Measurements from ENCODE around the gene JSRP1. TPM values are rescaled to one million over a fixed set of nuclear protein-coding genes. Genes with fewer than 3 reads are reported as not detected.

Gene JSRP1
- total RNA-seq, 1 donor from 2014 or later, result 0.42 TPM

GRCh38 chr19:2289714-2290435 lies 33.7 kb upstream of the JSRP1 start:
- Mint-ChIP-seq H3K27me3 (ENCODE audit: low read depth) (peaks cover 13% of the 10 kb centered on the region), H3K9me3 (ENCODE audit: low read depth) (no peaks in the 10 kb centered on the region), H3K4me1 (ENCODE audit: low read depth) (peaks cover 17% of the 10 kb centered on the region), H3K4me3 (ENCODE audit: unreplicated experiment) (peak overlapping the region; percentile 57), H3K36me3 (ENCODE audit: low read depth) (no peaks in the 10 kb centered on the region), H3K27ac (ENCODE audit: unreplicated experiment) (no peak overlapping the region)
- TF ChIP-seq CTCF (IDR thresholded peaks at IDR 0.05), result no peak
- DNase-seq (ENCODE audit: low spot score), result no peak

GRCh38 chr19:2288818-2289713 lies 32.8 kb upstream of the JSRP1 start:
- no peak for DNase-seq (ENCODE audit: low spot score)
- H3K4me3 Mint-ChIP-seq (ENCODE audit: unreplicated experiment), result peak overlapping the region; percentile 2
- no peak overlapping the region for H3K27ac Mint-ChIP-seq (ENCODE audit: unreplicated experiment)
- peaks cover 13% of the 10 kb centered on the region for H3K27me3 Mint-ChIP-seq (ENCODE audit: low read depth)
- TF ChIP-seq CTCF (IDR thresholded peaks at IDR 0.05), result no peak
- H3K9me3 Mint-ChIP-seq (ENCODE audit: low read depth), result no peaks in the 10 kb centered on the region
- H3K36me3 Mint-ChIP-seq (ENCODE audit: low read depth), result no peaks in the 10 kb centered on the region
- H3K4me1 Mint-ChIP-seq (ENCODE audit: low read depth), result peaks cover 8% of the 10 kb centered on the region

- DNase-seq (ENCODE audit: low spot score), result no peak
- no peak for TF ChIP-seq CTCF (IDR thresholded peaks at IDR 0.05)
- no peak overlapping the region for H3K27ac Mint-ChIP-seq (ENCODE audit: unreplicated experiment)
- H3K9me3 Mint-ChIP-seq (ENCODE audit: low read depth), result no peaks in the 10 kb centered on the region
- peaks cover 13% of the 10 kb centered on the region for H3K27me3 Mint-ChIP-seq (ENCODE audit: low read depth)
- no peaks in the 10 kb centered on the region for H3K36me3 Mint-ChIP-seq (ENCODE audit: low read depth)
- no peak overlapping the region for H3K4me3 Mint-ChIP-seq (ENCODE audit: unreplicated experiment)
- H3K4me1 Mint-ChIP-seq (ENCODE audit: low read depth), result peaks cover 5% of the 10 kb centered on the region
Observed at GRCh38 chr19:2288338-2288817, 32.2 kb upstream of the JSRP1 start.

GRCh38 chr19:2287585-2288337 lies 31.5 kb upstream of the JSRP1 start:
- Mint-ChIP-seq H3K36me3 (ENCODE audit: low read depth) (no peaks in the 10 kb centered on the region), H3K27me3 (ENCODE audit: low read depth) (peaks cover 13% of the 10 kb centered on the region), H3K4me1 (ENCODE audit: low read depth) (peaks cover 9% of the 10 kb centered on the region), H3K27ac (ENCODE audit: unreplicated experiment) (no peak overlapping the region), H3K4me3 (ENCODE audit: unreplicated experiment) (no peak overlapping the region), H3K9me3 (ENCODE audit: low read depth) (no peaks in the 10 kb centered on the region)
- DNase-seq (ENCODE audit: low spot score), result no peak
- TF ChIP-seq CTCF (IDR thresholded peaks at IDR 0.05), result no peak
